Measurements from ENCODE around the gene EFTUD2. TPM values are rescaled to one million over a fixed set of nuclear protein-coding genes. Genes with fewer than 3 reads are reported as not detected.
A peak's percentile ranks its signal among the peaks of the same experiment; 100 is the strongest.

Gene EFTUD2
- total and polyA plus RNA-seq, 2 of the 8 experiments (the other 6 are each of a cell fraction or from before 2014, with no cell fraction given) = 118 to 195 TPM

GRCh38 chr17:44830359-44831288 lies 68.6 kb downstream of the EFTUD2 start (continued):
- TF ChIP-seq POLR2A (IDR thresholded peaks at IDR 0.05; ENCODE audit: control extremely low read depth in 1 of 2, low read depth in 2 of 2, low read length in 2 of 2) (peak; percentile 52 to 72; a peak in 2 of 3 replicates), BACH1 (IDR thresholded peaks at IDR 0.05; ENCODE audit: low read length) (peak; percentile 94), SIN3A (conservative IDR thresholded peaks at IDR 0.05 in 1 of 2, IDR thresholded peaks at IDR 0.05 in 1 of 2; ENCODE audit: low read depth in 1 of 2, low read length in 2 of 2) (0 out of 4 replicates have a peak, but pooled peaks of 1 of the 2 experiments have one; percentile 6), CREB1 (IDR thresholded peaks at IDR 0.05) (no peak), CBX5 (IDR thresholded peaks at IDR 0.05; ENCODE audit: low read depth, low read length) (no peak), PHF8 (conservative IDR thresholded peaks at IDR 0.05; ENCODE audit: low read depth, low read length) (peak; percentile 70), ASH2L (IDR thresholded peaks at IDR 0.05; ENCODE audit: low read length) (peak; percentile 7)
- TF ChIP-seq, protein P1, sequence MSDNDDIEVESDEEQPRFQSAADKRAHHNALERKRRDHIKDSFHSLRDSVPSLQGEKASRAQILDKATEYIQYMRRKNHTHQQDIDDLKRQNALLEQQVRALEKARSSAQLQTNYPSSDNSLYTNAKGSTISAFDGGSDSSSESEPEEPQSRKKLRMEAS (IDR thresholded peaks at IDR 0.05) = peak; percentile 76
- TF ChIP-seq, protein P2, sequence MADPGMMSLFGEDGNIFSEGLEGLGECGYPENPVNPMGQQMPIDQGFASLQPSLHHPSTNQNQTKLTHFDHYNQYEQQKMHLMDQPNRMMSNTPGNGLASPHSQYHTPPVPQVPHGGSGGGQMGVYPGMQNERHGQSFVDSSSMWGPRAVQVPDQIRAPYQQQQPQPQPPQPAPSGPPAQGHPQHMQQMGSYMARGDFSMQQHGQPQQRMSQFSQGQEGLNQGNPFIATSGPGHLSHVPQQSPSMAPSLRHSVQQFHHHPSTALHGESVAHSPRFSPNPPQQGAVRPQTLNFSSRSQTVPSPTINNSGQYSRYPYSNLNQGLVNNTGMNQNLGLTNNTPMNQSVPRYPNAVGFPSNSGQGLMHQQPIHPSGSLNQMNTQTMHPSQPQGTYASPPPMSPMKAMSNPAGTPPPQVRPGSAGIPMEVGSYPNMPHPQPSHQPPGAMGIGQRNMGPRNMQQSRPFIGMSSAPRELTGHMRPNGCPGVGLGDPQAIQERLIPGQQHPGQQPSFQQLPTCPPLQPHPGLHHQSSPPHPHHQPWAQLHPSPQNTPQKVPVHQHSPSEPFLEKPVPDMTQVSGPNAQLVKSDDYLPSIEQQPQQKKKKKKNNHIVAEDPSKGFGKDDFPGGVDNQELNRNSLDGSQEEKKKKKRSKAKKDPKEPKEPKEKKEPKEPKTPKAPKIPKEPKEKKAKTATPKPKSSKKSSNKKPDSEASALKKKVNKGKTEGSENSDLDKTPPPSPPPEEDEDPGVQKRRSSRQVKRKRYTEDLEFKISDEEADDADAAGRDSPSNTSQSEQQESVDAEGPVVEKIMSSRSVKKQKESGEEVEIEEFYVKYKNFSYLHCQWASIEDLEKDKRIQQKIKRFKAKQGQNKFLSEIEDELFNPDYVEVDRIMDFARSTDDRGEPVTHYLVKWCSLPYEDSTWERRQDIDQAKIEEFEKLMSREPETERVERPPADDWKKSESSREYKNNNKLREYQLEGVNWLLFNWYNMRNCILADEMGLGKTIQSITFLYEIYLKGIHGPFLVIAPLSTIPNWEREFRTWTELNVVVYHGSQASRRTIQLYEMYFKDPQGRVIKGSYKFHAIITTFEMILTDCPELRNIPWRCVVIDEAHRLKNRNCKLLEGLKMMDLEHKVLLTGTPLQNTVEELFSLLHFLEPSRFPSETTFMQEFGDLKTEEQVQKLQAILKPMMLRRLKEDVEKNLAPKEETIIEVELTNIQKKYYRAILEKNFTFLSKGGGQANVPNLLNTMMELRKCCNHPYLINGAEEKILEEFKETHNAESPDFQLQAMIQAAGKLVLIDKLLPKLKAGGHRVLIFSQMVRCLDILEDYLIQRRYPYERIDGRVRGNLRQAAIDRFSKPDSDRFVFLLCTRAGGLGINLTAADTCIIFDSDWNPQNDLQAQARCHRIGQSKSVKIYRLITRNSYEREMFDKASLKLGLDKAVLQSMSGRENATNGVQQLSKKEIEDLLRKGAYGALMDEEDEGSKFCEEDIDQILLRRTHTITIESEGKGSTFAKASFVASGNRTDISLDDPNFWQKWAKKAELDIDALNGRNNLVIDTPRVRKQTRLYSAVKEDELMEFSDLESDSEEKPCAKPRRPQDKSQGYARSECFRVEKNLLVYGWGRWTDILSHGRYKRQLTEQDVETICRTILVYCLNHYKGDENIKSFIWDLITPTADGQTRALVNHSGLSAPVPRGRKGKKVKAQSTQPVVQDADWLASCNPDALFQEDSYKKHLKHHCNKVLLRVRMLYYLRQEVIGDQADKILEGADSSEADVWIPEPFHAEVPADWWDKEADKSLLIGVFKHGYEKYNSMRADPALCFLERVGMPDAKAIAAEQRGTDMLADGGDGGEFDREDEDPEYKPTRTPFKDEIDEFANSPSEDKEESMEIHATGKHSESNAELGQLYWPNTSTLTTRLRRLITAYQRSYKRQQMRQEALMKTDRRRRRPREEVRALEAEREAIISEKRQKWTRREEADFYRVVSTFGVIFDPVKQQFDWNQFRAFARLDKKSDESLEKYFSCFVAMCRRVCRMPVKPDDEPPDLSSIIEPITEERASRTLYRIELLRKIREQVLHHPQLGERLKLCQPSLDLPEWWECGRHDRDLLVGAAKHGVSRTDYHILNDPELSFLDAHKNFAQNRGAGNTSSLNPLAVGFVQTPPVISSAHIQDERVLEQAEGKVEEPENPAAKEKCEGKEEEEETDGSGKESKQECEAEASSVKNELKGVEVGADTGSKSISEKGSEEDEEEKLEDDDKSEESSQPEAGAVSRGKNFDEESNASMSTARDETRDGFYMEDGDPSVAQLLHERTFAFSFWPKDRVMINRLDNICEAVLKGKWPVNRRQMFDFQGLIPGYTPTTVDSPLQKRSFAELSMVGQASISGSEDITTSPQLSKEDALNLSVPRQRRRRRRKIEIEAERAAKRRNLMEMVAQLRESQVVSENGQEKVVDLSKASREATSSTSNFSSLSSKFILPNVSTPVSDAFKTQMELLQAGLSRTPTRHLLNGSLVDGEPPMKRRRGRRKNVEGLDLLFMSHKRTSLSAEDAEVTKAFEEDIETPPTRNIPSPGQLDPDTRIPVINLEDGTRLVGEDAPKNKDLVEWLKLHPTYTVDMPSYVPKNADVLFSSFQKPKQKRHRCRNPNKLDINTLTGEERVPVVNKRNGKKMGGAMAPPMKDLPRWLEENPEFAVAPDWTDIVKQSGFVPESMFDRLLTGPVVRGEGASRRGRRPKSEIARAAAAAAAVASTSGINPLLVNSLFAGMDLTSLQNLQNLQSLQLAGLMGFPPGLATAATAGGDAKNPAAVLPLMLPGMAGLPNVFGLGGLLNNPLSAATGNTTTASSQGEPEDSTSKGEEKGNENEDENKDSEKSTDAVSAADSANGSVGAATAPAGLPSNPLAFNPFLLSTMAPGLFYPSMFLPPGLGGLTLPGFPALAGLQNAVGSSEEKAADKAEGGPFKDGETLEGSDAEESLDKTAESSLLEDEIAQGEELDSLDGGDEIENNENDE (IDR thresholded peaks at IDR 0.05; ENCODE audit: insufficient replicate concordance, low read length) = peak; percentile 70
